NT2/D1 (cell line): ENCODE results near the gene RAB4A.

Experiments used
- DNase-seq: peaks from one replicate; pipeline ENCODE4 v3.0.0-alpha.2; 2011; ENCODE audit warnings: low read depth, low spot score
- H3K27me3 ChIP-seq: 2 replicates; pipeline ENCODE4 v1.6.0; 2011; ENCODE audit warnings: mild to moderate bottlenecking; ENCODE audit not compliant: insufficient read length, insufficient read depth
- H3K36me3 ChIP-seq: 2 replicates; pipeline ENCODE4 v1.6.1; 2011; ENCODE audit warnings: mild to moderate bottlenecking, low read length, mixed read lengths; ENCODE audit not compliant: insufficient read depth, insufficient read length
- H3K4me1 ChIP-seq: 2 replicates; pipeline ENCODE4 v1.5.1; 2011; ENCODE audit not compliant: insufficient read depth, insufficient read length
- H3K4me3 ChIP-seq: 2 replicates; pipeline ENCODE4 v1.5.1; 2011; ENCODE audit warnings: low read depth; ENCODE audit not compliant: insufficient read length
- H3K9ac ChIP-seq: 2 replicates; pipeline ENCODE4 v1.6.0; 2011; ENCODE audit warnings: low read depth; ENCODE audit not compliant: insufficient read length
- H3K9me3 ChIP-seq: 2 replicates; pipeline ENCODE4 v1.5.1; 2011; ENCODE audit warnings: mild to moderate bottlenecking, low read length; ENCODE audit not compliant: insufficient read depth
- SUZ12 ChIP-seq: IDR thresholded peaks from 2 replicates; pipeline ENCODE4 v1.6.1; 2011; ENCODE audit not compliant: insufficient read length, insufficient read depth; ENCODE audit errors: extremely low read depth
- YY1 ChIP-seq: IDR thresholded peaks from 2 replicates; pipeline ENCODE4 v1.6.1; 2011; ENCODE audit not compliant: insufficient read length, insufficient read depth
- ZNF274 ChIP-seq: IDR thresholded peaks from 2 replicates; pipeline ENCODE4 v1.6.1; 2011; ENCODE audit warnings: mild to moderate bottlenecking, low read depth, low read length

Gene RAB4A

DNA sequence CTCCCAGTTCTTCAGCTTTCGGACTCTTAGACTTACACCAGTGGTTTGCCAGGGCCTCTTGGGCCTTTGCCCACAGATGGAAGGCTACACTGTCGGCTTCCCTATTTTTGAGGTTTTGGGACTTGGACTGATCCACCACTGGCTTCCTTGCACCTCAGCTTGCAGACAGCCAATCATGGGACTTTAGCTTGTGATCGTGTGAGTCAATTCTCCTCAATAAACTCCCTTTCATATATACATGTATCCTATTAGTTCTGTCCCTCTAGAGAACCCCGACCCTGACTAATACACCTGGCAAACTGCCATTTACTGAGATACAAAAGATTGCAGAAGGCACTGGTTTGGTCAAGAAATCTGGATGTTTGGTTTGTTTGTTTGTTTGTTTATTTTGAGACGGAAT lies 6.4 kb upstream of the RAB4A start:
- H3K4me1 ChIP-seq: no peaks in the 10 kb centered on the region
- no peak overlapping the region for H3K4me3 ChIP-seq
- H3K27me3 ChIP-seq: no peaks in the 10 kb centered on the region
- H3K9me3 ChIP-seq: peaks cover 8% of the 10 kb centered on the region; the same call in 1 of the 2 replicates
- H3K36me3 ChIP-seq: no peaks in the 10 kb centered on the region
- no peak for TF ChIP-seq ZNF274
- no peak for TF ChIP-seq SUZ12
- DNase-seq: no peak
- no peak overlapping the region for H3K9ac ChIP-seq

DNA sequence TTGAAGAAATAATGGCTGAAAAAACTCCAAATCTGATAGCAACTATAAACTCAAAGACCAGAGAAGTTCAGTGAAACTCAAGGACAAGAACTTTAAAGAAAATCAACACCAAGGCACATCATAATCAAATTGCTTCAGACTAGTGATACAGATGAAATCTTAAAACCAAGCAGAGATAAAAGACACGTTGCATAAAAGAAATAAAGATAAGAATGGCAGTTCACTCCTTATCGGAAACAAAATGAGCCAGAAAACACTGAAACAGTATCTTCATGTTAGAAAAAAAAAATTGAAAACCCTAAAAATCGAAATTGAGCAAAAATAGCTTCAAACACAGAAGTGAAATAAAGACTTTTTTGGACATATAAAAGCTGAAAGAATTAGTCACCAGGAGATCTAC lies 4.6 kb upstream of the RAB4A start:
- TF ChIP-seq SUZ12: no peak
- no peak for TF ChIP-seq YY1
- no peak for TF ChIP-seq ZNF274
- Histone ChIP-seq H3K27me3 (no peaks in the 10 kb centered on the region), H3K9me3 (peaks cover 12% of the 10 kb centered on the region; the same call in 1 of the 2 replicates), H3K4me1 (no peaks in the 10 kb centered on the region), H3K4me3 (no peak overlapping the region), H3K36me3 (no peaks in the 10 kb centered on the region), H3K9ac (no peak overlapping the region)
- no peak for DNase-seq

DNA sequence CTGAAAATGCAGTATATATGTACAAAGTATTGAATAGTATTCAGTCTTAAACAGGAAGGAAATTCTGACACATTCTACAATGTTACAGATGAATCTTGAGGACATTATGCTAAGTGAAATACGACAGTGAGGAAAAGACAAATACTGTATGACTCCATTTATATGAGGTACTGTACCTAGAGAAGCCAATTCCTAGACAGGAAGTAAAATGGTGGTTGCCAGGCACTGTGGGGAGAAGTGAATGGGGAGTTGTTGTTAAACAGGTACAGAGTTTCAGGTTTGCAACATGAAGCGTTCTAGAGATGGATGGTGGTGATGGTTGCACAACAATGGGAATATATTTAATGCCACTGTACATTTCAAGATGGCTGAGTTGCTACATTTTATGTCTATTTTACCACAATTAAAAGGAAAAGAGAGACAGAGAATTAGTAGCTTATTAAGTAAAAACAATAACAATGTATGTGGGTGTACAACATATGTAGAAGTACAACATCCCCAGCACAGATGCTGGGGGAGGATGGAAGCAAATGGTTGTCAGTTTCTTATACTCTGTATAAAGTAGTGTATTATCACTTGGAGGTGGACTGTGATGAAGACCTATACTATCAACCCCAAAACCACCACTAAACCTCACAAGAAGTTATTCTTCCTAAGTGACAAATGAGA lies 3.9 kb upstream of the RAB4A start:
- TF ChIP-seq YY1: no peak
- no peak for TF ChIP-seq ZNF274
- no peak for TF ChIP-seq SUZ12

DNA sequence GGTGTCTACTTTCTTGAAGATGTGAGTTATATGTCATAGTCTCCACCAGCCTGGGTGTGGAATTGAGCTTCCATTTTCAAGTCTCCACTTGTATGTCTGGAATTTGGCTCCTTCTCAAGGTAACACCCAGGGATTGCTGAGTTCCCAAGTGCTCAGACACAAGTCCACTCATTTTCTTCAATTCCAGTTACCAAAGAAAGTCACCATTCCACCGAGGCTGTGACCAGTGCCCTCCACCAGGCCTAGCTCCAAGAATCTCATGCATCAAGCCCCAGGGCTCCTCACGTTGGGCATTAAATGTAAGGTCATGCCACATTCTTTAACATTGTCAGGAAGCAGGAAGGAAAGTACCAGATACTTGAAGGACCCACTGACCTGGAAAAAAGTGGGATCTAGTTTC lies 2.4 kb upstream of the RAB4A start:
- H3K27me3 ChIP-seq: no peaks in the 10 kb centered on the region
- H3K36me3 ChIP-seq: no peaks in the 10 kb centered on the region
- TF ChIP-seq SUZ12 (no peak), YY1 (no peak), ZNF274 (no peak)
- no peak overlapping the region for H3K4me3 ChIP-seq
- H3K9me3 ChIP-seq: peaks cover 12% of the 10 kb centered on the region; the same call in 1 of the 2 replicates
- no peak overlapping the region for H3K9ac ChIP-seq
- peaks cover 4% of the 10 kb centered on the region for H3K4me1 ChIP-seq
- DNase-seq: no peak

More for the DNA sequence above, 3.9 kb upstream of the RAB4A start:
- Histone ChIP-seq H3K4me1 (no peaks in the 10 kb centered on the region), H3K4me3 (no peak overlapping the region), H3K36me3 (no peaks in the 10 kb centered on the region), H3K9me3 (peaks cover 12% of the 10 kb centered on the region; the same call in 1 of the 2 replicates), H3K27me3 (no peaks in the 10 kb centered on the region), H3K9ac (no peak overlapping the region)
- DNase-seq: no peak

DNA sequence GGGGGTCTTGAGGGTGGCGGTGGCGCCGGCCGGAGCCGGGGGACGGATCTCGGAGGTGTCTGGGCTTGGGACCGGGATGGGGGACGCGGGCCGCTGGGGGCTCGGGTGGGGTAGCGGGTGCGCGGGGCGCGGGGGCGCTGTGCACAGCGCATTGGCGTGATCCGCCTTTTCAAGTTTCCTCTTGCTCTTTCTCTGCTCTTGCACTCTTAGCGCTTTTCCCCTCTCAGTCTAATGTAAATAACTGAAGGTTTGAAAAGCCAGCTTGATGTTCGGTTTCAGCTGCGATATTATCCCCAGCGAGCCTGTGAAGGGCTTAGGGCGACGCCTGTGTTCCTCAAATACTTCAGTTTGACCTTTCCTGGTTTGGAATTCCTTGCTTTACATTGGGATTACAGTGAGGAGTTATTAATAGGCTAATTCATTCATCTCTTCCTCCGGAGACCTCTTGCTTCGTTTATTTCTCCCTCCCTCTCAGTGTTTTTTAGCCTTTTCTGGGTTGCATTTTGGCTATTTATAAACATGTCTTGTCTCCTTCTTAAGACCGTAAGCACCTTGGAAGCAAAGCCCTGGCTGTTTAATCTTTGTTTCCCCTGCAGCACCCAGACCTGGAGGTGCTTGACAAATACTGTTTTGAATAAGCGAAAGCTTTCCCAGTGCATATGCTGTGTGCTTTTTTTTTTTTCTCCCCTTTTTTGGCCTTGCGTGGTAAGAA lies 693 bp downstream of the RAB4A start:
- TF ChIP-seq ZNF274: no peak
- no peak for TF ChIP-seq YY1
- no peak for TF ChIP-seq SUZ12
- Histone ChIP-seq H3K27me3 (no peaks in the 10 kb centered on the region), H3K4me1 (peaks cover 4% of the 10 kb centered on the region), H3K9me3 (peaks cover 12% of the 10 kb centered on the region; the same call in 1 of the 2 replicates), H3K4me3 (peak overlapping the region; percentile 45), H3K9ac (peak overlapping the region; percentile 53), H3K36me3 (no peaks in the 10 kb centered on the region)
- DNase-seq: no peak

DNA sequence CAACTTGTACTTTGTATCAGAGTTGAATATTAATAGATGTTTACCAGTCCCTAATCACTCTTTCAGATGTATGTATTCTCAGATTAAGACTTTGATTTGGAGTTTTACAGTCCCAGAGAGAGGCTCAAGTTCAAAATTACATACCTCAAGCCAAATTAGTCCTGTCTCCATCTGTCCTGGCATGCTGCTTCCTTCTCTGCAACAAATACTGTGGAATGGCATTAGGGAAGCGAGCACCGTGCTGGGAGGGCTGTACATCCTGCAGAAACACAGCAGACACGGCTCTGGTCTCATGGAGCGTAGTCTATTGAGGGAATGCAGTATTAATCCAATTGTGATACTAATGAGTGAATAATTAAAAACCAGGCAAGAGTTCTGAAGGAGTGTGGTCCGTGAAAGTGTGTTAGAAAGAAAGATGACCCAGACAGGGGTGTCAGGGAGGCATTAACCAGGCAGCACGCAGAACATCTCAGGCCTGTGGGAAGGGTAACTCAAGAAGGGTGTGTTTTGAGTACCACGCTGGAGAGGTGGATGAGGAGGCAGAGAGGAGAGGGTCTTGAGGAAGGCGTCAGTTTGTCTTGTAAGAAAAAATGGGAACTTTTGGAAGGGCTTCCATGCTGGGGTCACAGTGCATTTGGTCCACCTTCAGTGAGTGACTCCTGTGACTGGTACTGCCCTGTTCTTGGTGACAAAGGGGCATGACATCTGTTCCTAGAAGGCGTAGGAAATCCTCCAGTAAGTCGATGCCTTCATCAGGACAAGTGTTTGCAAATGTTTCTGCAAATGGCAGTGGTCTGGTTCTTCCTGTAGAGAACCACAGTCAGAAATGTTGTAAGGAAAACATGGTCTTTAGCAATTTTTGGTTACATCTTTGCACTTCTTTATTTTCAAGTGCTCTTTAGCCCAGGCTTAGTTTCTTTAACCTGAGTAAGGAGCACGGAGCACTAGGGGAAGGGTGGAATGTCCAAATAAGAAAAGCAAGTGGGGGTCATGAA lies 1.6 kb downstream of the RAB4A start:
- Histone ChIP-seq H3K27me3 (no peaks in the 10 kb centered on the region), H3K36me3 (peaks cover 4% of the 10 kb centered on the region), H3K4me1 (peaks cover 6% of the 10 kb centered on the region), H3K9ac (peak overlapping the region; percentile 53), H3K4me3 (peak overlapping the region; percentile 45), H3K9me3 (peaks cover 6% of the 10 kb centered on the region; the same call in 1 of the 2 replicates)
- no peak for DNase-seq
- no peak for TF ChIP-seq YY1
- TF ChIP-seq ZNF274: no peak
- TF ChIP-seq SUZ12: no peak

DNA sequence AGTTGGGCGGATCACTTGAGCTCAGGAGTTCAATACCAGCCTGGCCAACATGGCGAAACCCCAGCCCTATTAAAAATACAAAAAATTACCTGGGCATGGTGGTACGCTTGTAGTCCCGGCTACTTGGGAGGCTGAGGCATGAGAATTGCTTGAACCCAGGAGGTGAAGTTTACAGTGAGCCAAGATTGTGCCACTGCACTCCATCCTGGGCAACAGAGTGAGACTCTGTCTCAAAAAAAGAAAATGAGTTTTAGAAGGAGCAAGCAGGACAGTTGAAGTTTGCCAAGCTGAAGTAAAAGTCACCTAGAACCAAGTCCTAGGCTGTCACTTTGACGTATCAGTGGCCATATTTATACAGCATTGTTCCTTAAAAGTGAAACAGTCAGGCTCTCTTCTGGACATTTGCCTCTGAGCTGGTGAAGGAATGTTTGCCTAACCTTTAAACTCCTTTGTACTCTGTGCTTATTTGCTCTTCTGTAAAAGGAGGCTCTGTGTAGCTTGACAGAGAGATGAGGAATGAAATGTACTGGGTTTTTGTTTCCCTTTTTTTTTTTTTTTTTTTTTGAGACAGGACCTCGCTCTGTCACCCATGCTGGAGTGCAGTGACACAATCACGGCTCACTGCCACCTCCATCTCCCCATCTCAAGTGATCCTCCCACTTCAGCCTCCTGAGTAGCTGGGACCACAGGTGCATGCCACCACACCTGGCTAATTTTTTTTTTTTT lies 2.8 kb downstream of the RAB4A start:
- TF ChIP-seq ZNF274 (no peak), SUZ12 (no peak), YY1 (no peak)
- H3K4me1 ChIP-seq: peaks cover 6% of the 10 kb centered on the region
- no peak overlapping the region for H3K9ac ChIP-seq
- no peak for DNase-seq
- H3K36me3 ChIP-seq: peaks cover 6% of the 10 kb centered on the region
- no peaks in the 10 kb centered on the region for H3K27me3 ChIP-seq
- H3K4me3 ChIP-seq: no peak overlapping the region
- H3K9me3 ChIP-seq: peaks cover 5% of the 10 kb centered on the region; the same call in 1 of the 2 replicates
